NCI-H446 (cell line): ENCODE data around the gene TP53BP1.
"Not testable (repeated sequence)": the region's sequence is repeated elsewhere in the genome, so short reads cannot be mapped to it uniquely, and the experiment has no call there.

Experiments used
- DNase-seq, 2 experiments: peaks; one replicate each; lab custom pipeline; 2025; lab: John Stamatoyannopoulos, UW

The TP53BP1 gene

DNA sequence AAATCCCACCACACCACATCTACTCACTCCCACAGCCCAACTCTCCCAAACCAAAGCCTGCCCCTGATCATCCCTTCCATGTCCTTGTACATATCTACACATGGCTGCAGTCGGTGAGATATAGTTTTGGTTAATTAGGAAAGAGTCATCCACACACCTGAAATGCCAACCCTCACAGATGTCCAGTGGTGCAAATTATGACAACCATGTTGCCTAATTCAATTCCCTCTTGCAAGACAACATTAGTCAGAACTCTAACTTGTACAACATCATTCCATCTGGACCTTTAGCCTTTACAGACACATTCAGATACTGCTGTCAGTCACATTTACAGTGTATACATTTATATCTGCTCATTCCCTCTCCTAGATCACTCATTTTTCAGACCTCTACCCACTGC, 80.9 kb downstream of the TP53BP1 start:
- no peak for DNase-seq

DNA sequence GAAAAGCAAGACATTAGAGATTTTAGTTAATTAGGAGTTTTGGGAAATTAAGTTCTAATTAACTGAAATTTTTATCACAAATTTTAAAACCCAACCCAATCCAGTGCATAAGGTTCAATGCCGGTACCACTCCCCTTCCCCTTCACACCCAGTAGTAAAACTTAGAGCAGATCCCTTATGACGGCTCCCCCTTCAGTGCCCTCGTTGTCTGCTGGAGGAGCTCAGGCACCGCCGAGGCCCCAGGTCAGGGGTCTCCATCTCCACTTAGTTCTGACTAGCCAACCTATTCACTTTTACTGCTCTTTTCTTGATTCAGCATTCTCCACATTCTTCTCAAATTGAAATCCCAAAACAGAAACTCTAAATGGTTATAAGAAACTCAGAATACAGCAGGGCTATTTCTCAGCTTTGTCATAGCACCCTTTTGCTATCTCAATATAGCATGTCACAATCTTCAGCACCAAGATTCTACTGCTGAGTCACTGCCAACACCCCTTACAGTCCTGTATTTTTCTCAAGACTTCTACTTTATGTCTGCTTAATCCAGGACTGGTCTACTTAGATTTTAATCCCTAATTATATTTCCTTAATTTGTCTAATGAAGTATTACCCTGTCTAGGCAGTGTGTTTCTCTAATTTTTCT, 82.3 kb downstream of the TP53BP1 start:
- DNase-seq: no peak

DNA sequence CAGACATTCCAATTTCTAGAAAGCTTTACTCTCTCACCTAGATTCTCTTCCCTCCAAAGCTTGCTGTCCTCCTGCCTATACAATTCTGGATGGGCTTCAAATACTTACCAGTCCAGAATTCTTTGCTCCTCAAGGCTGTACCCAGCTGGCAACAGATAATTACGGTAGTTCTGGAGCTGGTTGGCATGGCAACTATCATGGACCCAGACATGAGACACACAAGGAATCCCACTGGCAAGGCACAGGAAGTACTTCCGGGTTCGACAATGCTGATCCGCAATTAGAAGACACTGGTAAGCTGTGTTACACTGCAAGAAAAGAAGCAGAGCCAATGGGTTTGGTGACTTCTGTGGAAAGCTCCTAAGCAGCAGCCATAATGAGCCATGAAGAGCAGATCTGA, 84.2 kb downstream of the TP53BP1 start:
- no peak for DNase-seq

DNA sequence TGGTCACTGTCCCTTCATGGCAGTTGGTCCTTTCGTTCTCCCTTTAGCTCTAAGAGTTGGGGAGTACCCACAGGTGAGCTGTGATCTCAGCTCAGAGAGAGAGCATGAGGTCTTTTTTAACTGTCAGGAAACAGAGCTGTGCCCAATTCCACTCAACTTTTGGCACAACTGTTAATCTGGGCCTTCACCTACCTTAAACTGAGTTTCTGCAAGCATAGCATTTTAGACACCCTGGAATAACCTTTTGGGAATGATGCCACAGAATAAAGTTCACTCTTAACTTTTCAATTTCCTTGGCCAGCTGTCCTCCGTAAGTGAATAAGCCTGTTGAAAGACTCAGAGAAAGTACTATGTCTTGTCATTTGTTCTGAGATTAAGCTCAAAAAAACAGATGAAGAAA, 86.1 kb downstream of the TP53BP1 start:
- DNase-seq: no peak

DNA sequence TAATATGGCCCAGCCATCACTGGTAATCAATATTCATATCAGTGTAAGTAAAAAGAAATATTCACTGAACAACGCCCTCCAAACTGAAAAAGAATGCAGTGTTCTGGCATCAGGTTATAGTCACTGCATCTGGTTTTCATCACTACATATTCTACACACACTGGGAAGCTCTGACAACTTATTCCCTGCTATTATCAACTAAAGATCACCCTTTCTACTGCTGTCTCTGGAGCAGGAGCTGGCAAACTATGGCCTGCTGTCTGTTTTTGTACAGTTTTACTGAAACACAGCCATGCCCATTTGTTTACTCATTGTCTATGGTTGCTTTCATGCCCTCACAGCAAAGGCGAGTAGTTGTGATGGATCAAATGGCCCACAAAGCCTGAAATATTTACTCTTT, 86.8 kb downstream of the TP53BP1 start:
- no peak for DNase-seq

DNA sequence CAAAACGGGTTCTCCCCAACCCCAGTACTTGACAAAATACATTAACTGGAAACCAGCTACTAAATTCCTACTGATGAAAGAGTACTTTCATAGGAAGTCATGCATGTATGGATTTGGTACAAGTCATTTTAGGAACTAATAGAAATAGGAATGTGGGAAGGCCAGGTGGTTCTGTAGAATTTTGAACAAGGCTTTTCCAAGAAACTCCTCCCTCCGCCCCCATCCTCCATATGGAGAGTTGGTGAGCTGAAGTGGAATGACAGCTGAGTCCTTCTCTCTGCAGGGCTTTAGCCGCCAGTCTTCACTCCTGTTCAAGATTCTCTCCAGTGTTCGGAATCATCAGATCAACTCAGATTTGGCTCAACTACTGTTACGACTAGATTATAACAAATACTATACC, 88.8 kb downstream of the TP53BP1 start:
- no peak for DNase-seq

DNA sequence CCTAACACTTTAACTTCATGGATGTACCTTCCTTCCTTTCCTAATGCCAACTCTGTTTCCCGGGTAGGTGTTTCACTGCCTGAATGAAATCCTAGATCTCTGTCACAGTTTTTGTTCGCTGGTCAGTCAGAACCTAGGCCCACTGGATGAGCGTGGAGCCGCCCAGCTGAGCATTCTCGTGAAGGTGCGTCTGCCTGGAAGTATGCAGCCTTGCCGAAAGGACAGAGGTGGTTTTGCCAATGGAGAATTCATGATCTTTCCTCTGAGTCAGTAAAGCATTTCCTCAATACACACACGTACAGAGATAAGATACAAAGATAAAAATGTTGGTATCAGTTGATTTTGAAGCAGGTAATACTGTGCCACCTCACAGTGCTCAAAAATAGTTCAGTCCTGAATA, 89.3 kb downstream of the TP53BP1 start:
- DNase-seq: no peak

DNA sequence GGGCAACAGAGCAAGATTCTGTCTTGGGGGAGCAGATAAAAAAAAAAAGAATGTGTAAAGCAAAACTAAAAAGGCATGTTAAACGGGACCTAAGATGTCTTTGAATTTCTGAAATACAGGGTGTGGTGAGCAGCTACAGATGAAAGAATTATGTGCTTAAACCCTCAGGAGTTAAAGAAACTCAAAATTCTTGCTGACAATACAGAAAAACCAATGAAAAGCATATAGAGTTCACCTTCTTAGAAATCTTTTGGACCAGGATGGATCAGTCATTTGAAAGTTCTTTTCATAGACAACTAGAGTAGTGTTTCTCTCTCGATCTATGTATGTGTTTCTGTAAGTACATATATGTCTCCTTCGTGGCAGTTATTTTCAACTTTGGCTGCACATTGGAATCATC, 90.7 kb downstream of the TP53BP1 start:
- DNase-seq: no peak

DNA sequence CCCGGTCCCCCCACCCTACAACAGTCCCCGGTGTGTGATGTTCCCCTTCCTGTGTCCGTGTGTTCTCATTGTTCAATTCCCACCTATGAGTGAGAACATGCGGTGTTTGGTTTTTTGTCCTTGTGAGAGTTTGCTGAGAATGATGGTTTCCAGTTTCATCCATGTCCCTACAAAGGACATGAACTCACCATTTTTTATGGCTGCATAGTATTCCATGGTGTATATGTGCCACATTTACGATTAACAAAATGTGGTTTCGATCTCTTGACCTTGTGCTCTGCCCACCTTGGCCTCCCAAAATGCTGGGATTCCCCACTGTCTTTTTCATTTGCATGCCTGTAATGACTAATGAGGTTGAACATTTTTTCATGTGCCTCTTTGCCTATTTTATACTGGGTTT, 99.4 kb downstream of the TP53BP1 start:
- DNase-seq: not testable (repeated sequence)

DNA sequence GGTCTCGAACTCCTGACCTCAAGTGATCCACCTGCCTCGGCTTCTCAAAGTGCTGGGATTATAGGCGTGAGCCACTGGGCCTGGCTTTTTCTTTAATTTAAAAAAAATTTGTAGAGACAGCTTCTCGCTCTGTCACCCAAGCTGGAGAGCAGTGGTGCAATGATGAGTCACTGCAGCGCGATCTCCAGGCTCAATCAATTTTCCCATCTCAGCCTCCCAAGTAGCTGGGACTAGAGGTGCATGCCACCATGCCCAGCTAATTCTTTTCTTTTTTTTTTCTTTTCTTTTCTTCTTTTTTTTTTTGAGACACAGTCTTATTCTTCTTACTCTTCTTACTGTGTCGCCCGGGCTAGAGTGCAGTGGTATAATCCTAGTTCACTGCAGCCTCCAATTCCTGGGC, 102.2 kb downstream of the TP53BP1 start:
- DNase-seq: no peak

DNA sequence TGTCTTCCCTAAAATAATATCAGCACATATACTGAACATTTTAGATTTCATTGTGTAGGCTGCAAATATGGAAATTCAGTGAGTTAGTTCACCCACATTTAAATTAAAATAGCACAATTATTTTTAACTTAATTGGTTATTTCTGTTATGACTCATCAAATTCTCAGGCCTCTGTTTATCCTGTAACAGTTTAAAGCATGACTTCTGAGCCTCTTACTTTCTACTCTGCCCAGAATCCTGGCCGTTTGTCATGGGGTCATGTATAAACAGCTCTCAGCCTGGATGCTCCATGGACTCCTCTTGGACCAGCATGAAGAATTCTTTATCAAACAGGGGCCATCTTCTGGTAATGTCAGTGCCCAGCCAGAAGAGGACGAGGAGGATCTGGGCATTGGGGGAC, 109.9 kb downstream of the TP53BP1 start:
- no peak for DNase-seq

DNA sequence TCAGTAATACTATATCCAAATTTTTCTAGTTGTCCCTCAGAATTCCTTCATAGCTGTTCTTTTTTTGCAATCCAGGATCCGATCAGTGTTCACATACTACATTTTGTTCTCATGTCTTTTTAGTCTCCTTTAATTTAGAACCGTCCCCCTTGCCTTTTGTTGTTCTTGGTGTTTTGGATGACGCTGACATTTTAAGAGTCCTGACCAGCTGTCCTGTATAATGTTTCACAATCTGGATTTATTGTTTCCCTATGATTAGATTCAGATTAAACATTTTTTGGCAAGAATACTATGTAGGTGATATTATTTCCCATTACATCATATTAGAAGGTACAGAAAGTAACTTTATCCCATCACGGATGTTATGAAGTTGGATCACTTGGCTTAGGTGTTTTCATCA, 110.6 kb downstream of the TP53BP1 start:
- no peak for DNase-seq

DNA sequence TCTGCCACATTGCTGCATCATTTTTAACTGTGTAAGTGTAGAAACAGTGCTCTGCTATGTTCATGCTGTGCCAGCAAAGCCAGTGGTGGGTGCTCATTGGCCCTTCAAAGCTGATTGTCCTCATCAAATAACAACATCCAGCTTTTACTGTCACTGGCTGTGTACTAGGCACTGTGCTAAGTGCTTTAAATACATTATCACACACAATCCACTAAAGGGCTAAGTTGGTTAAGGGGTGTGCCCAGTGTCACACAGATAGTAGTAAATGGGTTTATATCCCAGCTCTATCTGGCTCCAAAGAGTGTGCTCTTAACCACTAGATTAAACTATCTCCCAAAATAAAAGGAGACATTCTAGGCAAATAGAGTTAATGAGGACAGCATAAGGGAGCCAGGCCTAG, 114.4 kb downstream of the TP53BP1 start:
- DNase-seq: no peak

DNA sequence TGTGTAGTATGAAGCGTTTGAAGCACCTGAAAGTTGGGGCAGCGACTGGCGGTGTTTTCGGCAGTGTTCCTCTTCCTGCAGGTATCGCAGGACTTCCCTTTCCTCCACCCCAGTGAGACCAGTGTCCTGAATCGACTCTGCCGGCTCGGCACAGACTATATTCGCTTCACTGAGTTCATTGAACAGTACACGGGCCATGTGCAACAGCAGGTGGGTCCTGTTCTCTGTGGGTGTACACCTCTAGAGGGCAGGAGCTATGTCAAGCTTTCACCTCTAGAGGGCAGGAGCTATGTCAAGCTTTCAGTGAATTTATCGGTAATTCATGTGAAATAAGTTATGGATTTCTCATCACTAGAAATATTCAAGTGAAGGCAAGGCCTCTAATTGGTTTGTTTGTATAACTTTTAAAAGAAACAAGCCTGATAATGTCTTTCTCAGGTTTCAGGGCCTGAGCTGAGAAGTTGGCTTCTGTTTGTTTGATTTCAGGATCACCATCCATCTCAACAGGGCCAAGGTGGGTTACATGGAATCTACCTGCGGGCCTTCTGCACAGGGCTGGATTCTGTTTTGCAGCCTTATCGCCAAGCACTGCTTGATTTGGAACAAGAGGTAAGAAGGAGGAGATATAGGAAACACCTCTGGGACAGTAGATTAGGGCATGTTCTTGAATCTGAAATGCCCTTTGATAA, 116.8 kb downstream of the TP53BP1 start:
- peak in 1 of 2 experiments; percentile 4 for DNase-seq

DNA sequence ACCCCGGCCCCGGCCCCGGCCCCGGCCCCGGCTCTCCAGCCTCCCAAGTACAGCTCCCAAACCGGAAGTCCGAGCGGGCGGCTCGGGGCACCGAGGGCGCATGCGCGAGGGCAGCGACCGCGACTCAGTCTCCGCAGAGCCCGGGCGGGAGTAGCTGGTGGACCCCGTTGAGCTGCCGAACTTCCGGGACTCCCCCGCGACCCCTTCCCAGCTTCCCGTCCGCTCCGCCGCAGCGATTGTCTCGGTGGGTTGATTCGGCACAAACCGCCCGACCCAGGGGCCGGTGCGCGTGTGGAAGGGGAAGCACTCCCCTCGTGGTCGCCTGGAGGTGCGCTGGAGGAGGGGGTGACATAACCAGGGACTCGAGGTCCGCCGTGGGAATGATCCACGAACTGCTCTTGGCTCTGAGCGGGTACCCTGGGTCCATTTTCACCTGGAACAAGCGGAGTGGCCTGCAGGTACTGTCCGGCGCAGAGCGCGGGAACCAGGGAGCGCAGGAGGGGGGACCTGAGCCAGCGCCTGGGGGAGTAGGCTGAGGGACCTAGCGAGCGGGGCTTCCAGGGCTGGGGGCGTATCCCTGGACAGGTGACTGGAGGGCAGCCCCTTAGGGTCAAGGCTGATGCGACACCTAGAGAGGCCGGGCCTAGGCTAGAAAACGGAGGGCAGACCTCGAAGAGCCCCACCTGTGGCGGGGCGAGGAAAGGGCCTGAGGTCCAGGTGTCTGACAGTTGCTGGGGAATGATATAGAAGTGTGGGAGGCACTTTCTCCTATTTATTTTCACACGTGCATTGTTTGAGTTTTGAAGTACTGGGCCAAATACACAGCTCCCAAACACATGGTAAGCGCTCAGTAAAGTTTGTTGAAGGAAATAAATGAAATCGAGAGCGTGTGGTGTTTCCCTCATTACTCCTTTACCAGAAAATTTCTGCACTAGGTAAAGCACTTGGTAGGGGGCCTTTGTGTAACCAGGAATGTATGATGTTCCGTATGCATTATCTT, 121.7 kb downstream of the TP53BP1 start, which contains the start of the genes TUBGCP4 and ZSCAN29:
TSS of gene TUBGCP4 (plus strand) at position 127 of the 1,000 bp plus-strand sequence. CDS start at position 381, 254 bp downstream.
TSS of gene ZSCAN29 (minus strand) at position 69 of the 1,000 bp plus-strand sequence. CDS start 1,130 bp downstream, outside the sequence.
- peak; percentile 55 to 84 for DNase-seq

DNA sequence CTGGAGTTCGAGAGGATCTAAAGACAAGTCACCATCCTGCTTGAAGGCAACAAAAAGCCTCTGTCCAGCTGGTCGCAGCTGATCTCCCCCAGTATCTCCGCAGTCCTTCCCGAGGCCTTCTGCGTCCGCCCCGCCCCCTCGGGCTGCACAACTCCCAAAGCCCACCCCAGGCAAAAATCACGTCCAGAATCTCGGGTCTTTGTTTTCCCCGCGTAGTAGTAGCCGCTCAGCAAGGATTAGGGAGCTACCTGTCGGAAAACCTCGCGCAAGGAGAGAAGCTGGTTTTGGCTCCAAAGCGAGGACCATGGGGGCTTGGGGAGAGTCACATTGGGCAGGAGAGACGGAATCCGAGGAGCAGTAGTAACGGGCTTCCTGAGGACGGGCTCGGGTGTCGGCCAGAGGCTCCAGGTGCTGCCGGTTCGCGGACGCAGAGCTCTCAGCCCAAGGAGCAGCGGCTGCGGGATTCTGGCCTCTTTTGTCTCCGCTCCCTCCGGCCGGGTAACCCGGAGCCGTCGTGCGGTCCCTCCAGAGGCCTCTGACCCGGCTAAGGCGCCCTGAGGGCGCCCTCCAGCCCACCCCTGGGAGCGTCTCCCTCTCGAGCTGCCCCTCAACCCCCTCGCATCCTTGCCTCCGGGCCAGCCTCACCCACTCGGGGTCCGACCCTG, 122.5 kb downstream of the TP53BP1 start:
- no peak for DNase-seq

DNA sequence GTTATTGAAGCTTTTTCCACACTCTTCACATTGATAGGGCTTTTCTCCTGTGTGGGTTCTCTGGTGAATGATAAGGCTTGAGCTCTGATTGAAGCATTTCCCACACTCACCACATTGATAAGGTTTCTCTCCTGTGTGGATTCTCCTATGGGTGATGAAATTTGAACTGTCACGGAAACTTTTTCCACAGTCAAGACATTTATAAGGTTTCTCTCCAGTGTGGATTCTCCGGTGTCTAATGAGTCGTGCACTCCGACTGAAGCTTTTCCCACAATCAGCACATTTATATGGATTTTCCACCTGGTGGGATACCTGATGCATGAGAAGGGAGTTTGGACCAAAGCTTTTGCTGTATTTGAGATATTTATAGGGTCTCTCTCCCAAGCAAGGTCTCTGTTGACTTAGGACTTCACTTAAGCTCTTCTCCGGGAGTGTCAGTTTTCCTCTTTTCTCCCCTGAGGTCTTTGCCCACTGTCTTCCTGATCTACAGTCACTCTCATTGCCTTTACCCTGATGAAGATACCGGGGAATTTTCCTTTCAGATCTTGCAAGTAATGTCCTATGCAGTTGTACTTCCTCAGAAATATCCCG, 131.5 kb downstream of the TP53BP1 start:
- DNase-seq: no peak

DNA sequence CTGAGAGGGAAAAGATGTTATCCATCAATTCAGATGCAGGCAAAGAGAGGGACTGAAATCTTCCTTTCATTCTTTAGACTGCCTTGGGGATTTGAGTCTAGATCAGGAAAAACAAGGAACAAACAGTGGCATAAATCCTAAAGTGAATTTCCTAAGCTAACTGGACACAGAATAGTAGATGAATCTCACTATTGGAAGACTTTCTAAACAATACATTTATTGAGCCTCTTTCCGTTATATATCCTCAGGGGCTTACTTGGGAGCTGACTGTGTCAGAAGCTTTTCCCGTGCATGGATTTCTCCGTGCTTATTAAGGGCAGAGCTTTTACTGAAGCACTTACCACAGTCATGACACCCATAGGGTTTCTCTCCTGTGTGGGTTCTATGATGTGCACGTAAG, 132.1 kb downstream of the TP53BP1 start:
- DNase-seq: no peak
